Heart right ventricle (tissue), 16 donors: ENCODE data around the gene PIAS4. TPM values are rescaled to one million over a fixed set of nuclear protein-coding genes. Genes with fewer than 3 reads are reported as not detected.
A peak's percentile ranks its signal among the peaks of the same experiment; 100 is the strongest.

ENCODE experiments used
- ATAC-seq, 8 donors: fragments of 200-7000 bp; cut with Tn5 transposase; one replicate each; pipeline ENCODE4 v1.9.1; 2020; ENCODE audit warnings: mild to moderate bottlenecking in 8 of 8, moderate library complexity in 8 of 8, moderate number of reproducible peaks in 1 of 8
- DNase-seq, 2 donors: peaks; one replicate each; pipeline ENCODE4 v3.0.0-alpha.2; 2020
- H3K27ac ChIP-seq, 10 donors: fragments of 200-600 bp; sonication (generic) in 2 of 10; one replicate each; pipeline versions ENCODE4 v1.5.0 to v1.8.0; 2020 to 2022; ENCODE audit warnings: mild to moderate bottlenecking in 3 of 10
- H3K27me3 ChIP-seq, 7 donors: fragments of 200-600 bp; one replicate each; pipeline ENCODE4 v1.8.0; 2021 to 2022; ENCODE audit warnings: mild to moderate bottlenecking in 2 of 7
- H3K36me3 ChIP-seq, 9 donors: fragments of 200-600 bp; sonication (generic) in 1 of 9; one replicate each; pipeline versions ENCODE4 v1.5.0 to v1.8.0; 2020 to 2022; ENCODE audit warnings: mild to moderate bottlenecking in 2 of 9
- H3K4me1 ChIP-seq, 9 donors: fragments of 200-600 bp; sonication (generic) in 1 of 9; one replicate each; pipeline versions ENCODE4 v1.5.0 to v1.8.0; 2020 to 2022; ENCODE audit warnings: mild to moderate bottlenecking in 4 of 9
- H3K4me3 ChIP-seq, 10 donors: fragments of 200-600 bp; sonication (generic) in 2 of 10; one replicate each; pipeline versions ENCODE4 v1.5.0 to v1.8.0; 2020 to 2022; ENCODE audit warnings: mild to moderate bottlenecking in 7 of 10, moderate library complexity in 2 of 10
- H3K9me3 ChIP-seq, 11 donors: fragments of 200-600 bp in 10 of 11; sonication (generic) in 2 of 11; one replicate each; pipeline versions ENCODE4 v1.5.0 to v1.8.0; 2013 to 2022; ENCODE audit warnings: mild to moderate bottlenecking in 2 of 11, control low read depth in 1 of 11, moderate library complexity in 1 of 11
- WGBS, 2 donors: extraction: QIAGEN DNeasy Blood & Tissue Kit; methylation state at CpG; one replicate each; pipeline ENCODE4 v1.1.7; 2013; ENCODE audit warnings: inconsistent platforms in 1 of 2; 5-methylcytosine and 5-hydroxymethylcytosine counted together
- intact Hi-C, 10 donors: fragments of 100-400 bp; cut with DNase I; formaldehyde crosslinking; loops; one replicate each; pipeline versions ENCODE4 v1.11.1 to v1.14.2; 2022
- polyA plus RNA-seq, 2 donors: library from polyadenylated mRNA; stranded (reverse); fragments of 200-250 nt; gene quantifications; one replicate each; pipeline ENCODE4 v1.2.3, GENCODE V29; 2013
- total RNA-seq, 10 donors: library from RNA; stranded (reverse); fragmentation: NEBNext Ultra II Directional in 3 of 10; extraction: Animal tissue kit (Norgen Biotek cat#: 25700) in 3 of 10; gene quantifications; one replicate each; pipeline versions ENCODE4 v1.2.1 to v1.2.4, GENCODE V29; 2021 to 2023
- TF ChIP-seq, protein P1 (sequence below), 9 donors: fragments of 200-600 bp; sonication (generic) in 2 of 9; IDR thresholded peaks; one replicate each; pipeline versions ENCODE4 v1.5.0 to v1.8.0; 2021 to 2022; ENCODE audit warnings: antibody characterized with exemption in 9 of 9, mild to moderate bottlenecking in 5 of 9, moderate library complexity in 1 of 9
- donor health status: Arrhythmogenic right ventricular cardiomyopathy.
- donor health status: ischemic (EF 13 %, LVEDD 7.1; RV severe dilation, severe dysfunction).
- donor health status: healthy with polysubstance abuse.
- donor health status: DM: no; HTN: yes; CAD: no.
- donor health status: DM: no; HTN: no; CAD: no.
- donor health status: ischemic (EF 25% LVEDD 6.9; RV normal size, moderate dysfunction).
- donor health status: ischemic (EF 25% LVEDD 5.7; RV mildly dilated, moderate dysfunction).
- donor health status: healthy.
- donor health status: DM: yes; HTN: yes; CAD: no.
- donor health status: Ischemic cardiomyopathy.
- donor health status: ischemic (EF 35%, LVEDD 5.7; RV mildly dilated, moderate dysfunction).
- donor health status: nonischemic (EF 11% LVEDD 7.7; RV severe dilation, severe dysfunction).
- donor health status: DM: yes; HTN: yes; CAD: no.
- donor health status: PGD.
- donor health status: ischemic (EF 29% LVEDD 5.4; RV normal size, mild dysfunction).
- donor health status: nonischemic (EF 23%, LVEDD 6.1; RV moderate dilation, normal function).

The PIAS4 gene
- total and polyA plus RNA-seq, 12 donors, result 8.5 to 22.8 (median 13.4) TPM

- no peak for ATAC-seq
- Histone ChIP-seq H3K4me1 (peaks cover 0 to 15% (median 6%) of the 10 kb centered on the region in 9 donors), H3K36me3 (peaks cover 18 to 59% (median 50%) of the 10 kb centered on the region in 9 donors), H3K9me3 (no peaks in the 10 kb centered on the region), H3K27me3 (no peaks in the 10 kb centered on the region), H3K27ac (no peak overlapping the region), H3K4me3 (no peak overlapping the region)
- TF ChIP-seq, protein P1, sequence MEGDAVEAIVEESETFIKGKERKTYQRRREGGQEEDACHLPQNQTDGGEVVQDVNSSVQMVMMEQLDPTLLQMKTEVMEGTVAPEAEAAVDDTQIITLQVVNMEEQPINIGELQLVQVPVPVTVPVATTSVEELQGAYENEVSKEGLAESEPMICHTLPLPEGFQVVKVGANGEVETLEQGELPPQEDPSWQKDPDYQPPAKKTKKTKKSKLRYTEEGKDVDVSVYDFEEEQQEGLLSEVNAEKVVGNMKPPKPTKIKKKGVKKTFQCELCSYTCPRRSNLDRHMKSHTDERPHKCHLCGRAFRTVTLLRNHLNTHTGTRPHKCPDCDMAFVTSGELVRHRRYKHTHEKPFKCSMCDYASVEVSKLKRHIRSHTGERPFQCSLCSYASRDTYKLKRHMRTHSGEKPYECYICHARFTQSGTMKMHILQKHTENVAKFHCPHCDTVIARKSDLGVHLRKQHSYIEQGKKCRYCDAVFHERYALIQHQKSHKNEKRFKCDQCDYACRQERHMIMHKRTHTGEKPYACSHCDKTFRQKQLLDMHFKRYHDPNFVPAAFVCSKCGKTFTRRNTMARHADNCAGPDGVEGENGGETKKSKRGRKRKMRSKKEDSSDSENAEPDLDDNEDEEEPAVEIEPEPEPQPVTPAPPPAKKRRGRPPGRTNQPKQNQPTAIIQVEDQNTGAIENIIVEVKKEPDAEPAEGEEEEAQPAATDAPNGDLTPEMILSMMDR (IDR thresholded peaks at IDR 0.05), result no peak
- DNase-seq, result no peak
- WGBS, 2 donors, result 83 to 85% methylated on average over 8 of the region's 8 CpGs
- intact Hi-C loops, result loop anchor here in 1 of 10 donors (10.0 kb wide), 1 partner anchor 210 kb away; the partner anchor contains the start of genes APBA3 and MRPL54
Observed at GRCh38 chr19:3975144-3975543, 32.4 kb upstream of the PIAS4 start.

GRCh38 chr19:3975637-3976087, 31.9 kb upstream of the PIAS4 start:
- Histone ChIP-seq H3K9me3 (no peaks in the 10 kb centered on the region), H3K4me3 (no peak overlapping the region), H3K36me3 (peaks cover 23 to 64% (median 56%) of the 10 kb centered on the region in 9 donors), H3K27me3 (no peaks in the 10 kb centered on the region), H3K27ac (no peak overlapping the region), H3K4me1 (peaks cover 0 to 17% (median 6%) of the 10 kb centered on the region in 9 donors)
- DNase-seq (no peak), ATAC-seq (no peak)
- TF ChIP-seq, protein P1 (IDR thresholded peaks at IDR 0.05), result no peak
- WGBS, 2 donors, result 80 to 81% methylated on average over 14 of the region's 14 CpGs
- intact Hi-C loops, result loop anchor here in 1 of 10 donors (10.0 kb wide), 1 partner anchor 211 kb away; the partner anchor contains the start of genes APBA3 and MRPL54

- no peaks in the 10 kb centered on the region for H3K27me3 ChIP-seq
- TF ChIP-seq, protein P1 (IDR thresholded peaks at IDR 0.05), result no peak
- DNase-seq (peak in 1 of 2 donors; percentile 5), ATAC-seq (peak in 4 of 8 donors; percentile 5 to 66 (median 10))
- H3K9me3 ChIP-seq, result no peaks in the 10 kb centered on the region
- H3K4me3 ChIP-seq, result no peak overlapping the region
- H3K4me1 ChIP-seq, result peaks cover 0 to 17% (median 1%) of the 10 kb centered on the region in 9 donors
- H3K36me3 ChIP-seq, result peaks cover 31 to 74% (median 66%) of the 10 kb centered on the region in 9 donors
- intact Hi-C loops, result loop anchor here in 1 of 10 donors (10.0 kb wide), 1 partner anchor 212 kb away; the partner anchor contains the start of genes APBA3 and MRPL54
- H3K27ac ChIP-seq, result peak overlapping the region in 2 of 10 donors; percentile 20 to 33
- 84 to 87% methylated on average over 29 of the region's 29 CpGs for WGBS, 2 donors
Observed at GRCh38 chr19:3976495-3977241, 30.9 kb upstream of the PIAS4 start.

DNA sequence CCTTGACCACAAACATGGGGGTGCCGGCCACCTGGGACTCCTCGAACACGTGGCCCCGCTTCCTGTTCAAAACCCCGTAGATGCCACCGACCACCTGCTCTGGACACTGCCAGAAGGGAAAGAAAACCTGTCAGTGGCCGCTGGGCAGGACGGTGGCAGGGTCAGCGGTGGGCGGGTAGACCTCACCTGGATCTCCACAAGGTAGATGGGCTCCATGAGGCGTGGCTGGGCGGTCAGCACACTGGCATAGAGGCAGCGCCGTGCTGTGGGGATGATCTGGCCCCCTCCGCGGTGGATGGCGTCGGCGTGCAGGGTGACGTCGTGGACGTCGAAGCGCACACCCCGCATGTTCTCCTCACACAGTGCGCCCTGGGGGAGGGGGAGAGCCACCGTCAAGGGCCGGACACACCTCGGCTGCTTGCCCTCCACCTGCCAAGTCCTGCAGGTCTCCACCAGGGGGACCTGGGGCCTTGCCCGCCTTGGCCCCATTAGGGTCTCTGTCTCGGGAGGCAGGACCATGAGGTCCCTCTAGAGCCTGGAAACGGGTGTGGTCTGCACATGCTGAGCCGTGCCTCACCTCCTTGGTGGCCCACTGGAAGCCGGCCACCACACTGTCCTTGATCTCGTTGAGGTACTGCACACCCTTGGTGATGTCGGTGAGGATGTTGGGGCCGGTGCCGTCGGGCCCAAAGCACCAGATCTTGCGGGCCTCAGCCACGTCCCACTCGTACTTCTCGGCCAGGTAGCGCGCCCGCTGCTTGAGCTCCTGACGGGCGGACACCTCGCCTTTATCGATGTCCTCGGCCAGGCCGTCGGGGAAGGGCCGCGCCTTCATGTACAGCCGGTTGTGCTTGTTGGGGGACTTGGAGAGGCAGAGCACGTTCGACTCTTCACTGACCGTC, 30.0 kb upstream of the PIAS4 start:
- H3K4me3 ChIP-seq, result no peak overlapping the region
- H3K27ac ChIP-seq, result peak overlapping the region in 2 of 10 donors; percentile 20 to 33
- H3K36me3 ChIP-seq, result peaks cover 39 to 80% (median 74%) of the 10 kb centered on the region in 9 donors
- H3K27me3 ChIP-seq, result no peaks in the 10 kb centered on the region
- 89 to 91% methylated on average over 59 of the region's 59 CpGs for WGBS, 2 donors
- ATAC-seq (peak in 4 of 8 donors; percentile 2 to 15 (median 6)), DNase-seq (peak in 1 of 2 donors; percentile 4)
- H3K9me3 ChIP-seq, result no peaks in the 10 kb centered on the region
- intact Hi-C loops, result loop anchor here in 1 of 10 donors (10.0 kb wide), 1 partner anchor 213 kb away; the partner anchor contains the start of genes APBA3 and MRPL54
- TF ChIP-seq, protein P1 (IDR thresholded peaks at IDR 0.05), result no peak
- H3K4me1 ChIP-seq, result peaks cover 0 to 16% (median 3%) of the 10 kb centered on the region in 9 donors
